Renal cortical epithelial cell (primary cell): Measurements from ENCODE around the gene KIF1B. TPM values are rescaled to one million over a fixed set of nuclear protein-coding genes. Genes with fewer than 3 reads are reported as not detected.
A peak's percentile ranks its signal among the peaks of the same experiment; 100 is the strongest.
"Not testable (repeated sequence)": the region's sequence is repeated elsewhere in the genome, so short reads cannot be mapped to it uniquely, and the experiment has no call there.

ENCODE experiments used
- DNase-seq: peaks from one replicate; pipeline ENCODE4 v3.0.0-alpha.2; 2011; ENCODE audit warnings: low read depth
- total RNA-seq: library from RNA; depleted of rRNA; stranded (reverse); fragments of >200 nt; gene quantifications from 2 replicates; pipeline ENCODE4 v1.2.3, GENCODE V29; 2014

The KIF1B gene
- total RNA-seq, 1 donor from 2014 or later = 54.8 TPM

GRCh38 chr1:10232163-10232562 lies 21.8 kb downstream of the KIF1B start:
- no peak for DNase-seq

- no peak for DNase-seq
Observed at GRCh38 chr1:10236405-10237156, 26.2 kb downstream of the KIF1B start.

- no peak for DNase-seq
Observed at GRCh38 chr1:10237157-10237539, 26.8 kb downstream of the KIF1B start.

GRCh38 chr1:10242135-10242534 lies 31.8 kb downstream of the KIF1B start:
- no peak for DNase-seq

- no peak for DNase-seq
Observed at GRCh38 chr1:10242811-10243210, 32.4 kb downstream of the KIF1B start.

- DNase-seq = no peak
Observed at GRCh38 chr1:10245674-10246073, 35.3 kb downstream of the KIF1B start.

GRCh38 chr1:10249808-10250457 lies 39.6 kb downstream of the KIF1B start:
- DNase-seq = no peak

- DNase-seq = peak; percentile 73
Observed at GRCh38 chr1:10250663-10251062, 40.3 kb downstream of the KIF1B start.

GRCh38 chr1:10251325-10252108 lies 41.1 kb downstream of the KIF1B start:
- DNase-seq = not testable (repeated sequence)

- peak; percentile 59 for DNase-seq
Observed at GRCh38 chr1:10252508-10252907, 42.1 kb downstream of the KIF1B start.

- DNase-seq = no peak
Observed at GRCh38 chr1:10253149-10253548, 42.8 kb downstream of the KIF1B start.

- peak; percentile 76 for DNase-seq
Observed at GRCh38 chr1:10253755-10254154, 43.4 kb downstream of the KIF1B start.

- no peak for DNase-seq
Observed at GRCh38 chr1:10257851-10258250, 47.5 kb downstream of the KIF1B start.

GRCh38 chr1:10259547-10259946 lies 49.2 kb downstream of the KIF1B start:
- not testable (repeated sequence) for DNase-seq

GRCh38 chr1:10263450-10264082 lies 53.2 kb downstream of the KIF1B start:
- DNase-seq = no peak

- DNase-seq = no peak
Observed at GRCh38 chr1:10265027-10265426, 54.7 kb downstream of the KIF1B start.

GRCh38 chr1:10265900-10266299 lies 55.5 kb downstream of the KIF1B start:
- no peak for DNase-seq

GRCh38 chr1:10267319-10267718 lies 56.9 kb downstream of the KIF1B start:
- DNase-seq = no peak

GRCh38 chr1:10267921-10268320 lies 57.6 kb downstream of the KIF1B start:
- no peak for DNase-seq

- no peak for DNase-seq
Observed at GRCh38 chr1:10271090-10271489, 60.7 kb downstream of the KIF1B start.

- DNase-seq = no peak
Observed at GRCh38 chr1:10271869-10272268, 61.5 kb downstream of the KIF1B start.

- no peak for DNase-seq
Observed at GRCh38 chr1:10272274-10272673, 61.9 kb downstream of the KIF1B start.
